GM23338 (cell line): ENCODE results near the gene GNAO1. TPM values are rescaled to one million over a fixed set of nuclear protein-coding genes. Genes with fewer than 3 reads are reported as not detected.

ENCODE experiments used
- ATAC-seq: fragments of 200-7000 bp; cut with Tn5 transposase; 3 replicates; pipeline ENCODE4 v1.9.1; 2020
- DNase-seq: peaks from one replicate; pipeline ENCODE4 v3.0.0-alpha.2; 2015; ENCODE audit warnings: low spot score
- H2AFZ ChIP-seq: fragments of 200-600 bp; sonication (generic); 2 replicates; pipeline ENCODE4 v1.8.0; 2016; ENCODE audit warnings: antibody characterized with exemption, mild to moderate bottlenecking, moderate library complexity
- H3F3A ChIP-seq: fragments of 200-600 bp; sonication (generic); replicated peaks from 2 replicates; pipeline ENCODE4 v1.8.0; 2017; ENCODE audit warnings: antibody characterized with exemption, mixed run types, low read depth
- H3K27ac ChIP-seq: fragments of 200-600 bp; sonication (generic); 2 replicates; pipeline ENCODE4 v1.6.1; 2016; ENCODE audit warnings: low read depth
- H3K27me3 ChIP-seq: fragments of 200-600 bp; sonication (generic); 2 replicates; pipeline ENCODE4 v1.8.0; 2016; ENCODE audit warnings: mild to moderate bottlenecking, mixed run types, moderate library complexity; ENCODE audit not compliant: insufficient read depth
- H3K36me3 ChIP-seq: fragments of 200-600 bp; sonication (generic); 2 replicates; pipeline ENCODE4 v1.8.0; 2016; ENCODE audit warnings: mild to moderate bottlenecking; ENCODE audit not compliant: insufficient read depth
- H3K4me1 ChIP-seq: fragments of 200-600 bp; sonication (generic); 2 replicates; pipeline ENCODE4 v1.8.0; 2016; ENCODE audit warnings: mild to moderate bottlenecking, moderate library complexity; ENCODE audit not compliant: insufficient read depth
- H3K4me2 ChIP-seq: fragments of 200-600 bp; sonication (generic); 2 replicates; pipeline ENCODE4 v1.7.1; 2017; ENCODE audit warnings: mixed run types
- H3K4me3 ChIP-seq: fragments of 200-600 bp; sonication (generic); 2 replicates; pipeline ENCODE4 v1.6.1; 2016; ENCODE audit warnings: mixed run types
- H3K79me2 ChIP-seq: fragments of 200-600 bp; sonication (generic); replicated peaks from 2 replicates; pipeline ENCODE4 v1.8.0; 2017; ENCODE audit warnings: mild to moderate bottlenecking; ENCODE audit not compliant: insufficient read depth
- H3K9me2 ChIP-seq: fragments of 200-600 bp; sonication (generic); 2 replicates; pipeline ENCODE4 v1.8.0; 2017; ENCODE audit not compliant: insufficient read depth
- H4K20me1 ChIP-seq: fragments of 200-600 bp; sonication (generic); replicated peaks from 2 replicates; pipeline ENCODE4 v1.8.0; 2017; ENCODE audit warnings: mild to moderate bottlenecking; ENCODE audit not compliant: insufficient read depth
- H3K27ac Mint-ChIP-seq: 2 replicates; pipeline ENCODE4 v1.8.0; 2020; ENCODE audit warnings: inconsistent platforms, mild to moderate bottlenecking, moderate library complexity, mixed read lengths
- H3K27me3 Mint-ChIP-seq: 3 replicates; pipeline ENCODE4 v1.8.0; 2022; ENCODE audit warnings: low read depth, mild to moderate bottlenecking, moderate library complexity, mixed read lengths, inconsistent platforms; ENCODE audit not compliant: insufficient read depth, poor library complexity
- H3K36me3 Mint-ChIP-seq: 3 replicates; pipeline ENCODE4 v1.8.0; 2021; ENCODE audit warnings: low read depth, mild to moderate bottlenecking, inconsistent platforms, moderate library complexity, mixed read lengths
- H3K4me1 Mint-ChIP-seq: 3 replicates; pipeline ENCODE4 v1.8.0; 2020; ENCODE audit warnings: mild to moderate bottlenecking, inconsistent platforms, mixed read lengths
- H3K4me3 Mint-ChIP-seq: 3 replicates; pipeline ENCODE4 v1.8.0; 2021; ENCODE audit warnings: moderate library complexity, mild to moderate bottlenecking, inconsistent platforms, mixed read lengths
- H3K9me3 Mint-ChIP-seq: 3 replicates; pipeline ENCODE4 v1.8.0; 2020; ENCODE audit warnings: moderate library complexity, mild to moderate bottlenecking, inconsistent platforms, mixed read lengths
- CREB1 ChIP-seq: fragments of 250-450 bp; sonication (Bioruptor Pico); IDR thresholded peaks from 2 replicates; pipeline ENCODE4 v1.5.0; 2020; ENCODE audit warnings: low read depth, mild to moderate bottlenecking, moderate library complexity
- CTCF ChIP-seq, 2 experiments: fragments of 200-600 bp in 1 of 2; sonication (generic) in 1 of 2; conservative IDR thresholded peaks; 2 replicates each; pipeline versions ENCODE4 v1.5.1 to v1.6.1; 2016 to 2017; ENCODE audit warnings: antibody characterized with exemption in 2 of 2, low read depth in 2 of 2, mild to moderate bottlenecking in 2 of 2, moderate library complexity in 1 of 2
- ETS1 ChIP-seq: IDR thresholded peaks from 2 replicates; pipeline ENCODE4 v1.6.1; 2016; ENCODE audit warnings: antibody characterized with exemption
- EZH2 ChIP-seq: fragments of 200-600 bp; sonication (generic); IDR thresholded peaks from one replicate; pipeline ENCODE4 v1.8.0; 2017; ENCODE audit warnings: antibody characterized with exemption, mild to moderate bottlenecking, low read depth; ENCODE audit not compliant: unreplicated experiment
- EZH2phosphoT487 ChIP-seq: fragments of 200-600 bp; sonication (generic); IDR thresholded peaks from one replicate; pipeline ENCODE4 v1.8.1; 2018; ENCODE audit warnings: antibody characterized with exemption; ENCODE audit not compliant: unreplicated experiment
- JUNB ChIP-seq: IDR thresholded peaks from one replicate; pipeline ENCODE4 v1.6.1; 2016; ENCODE audit warnings: antibody characterized with exemption; ENCODE audit not compliant: unreplicated experiment
- NANOG ChIP-seq: IDR thresholded peaks from 2 replicates; pipeline ENCODE4 v1.6.1; 2016; ENCODE audit warnings: antibody characterized with exemption, borderline replicate concordance
- POLR2AphosphoS5 ChIP-seq: IDR thresholded peaks from 2 replicates; pipeline ENCODE4 v1.6.1; 2016; ENCODE audit warnings: antibody characterized with exemption, low read depth
- REST ChIP-seq: IDR thresholded peaks from one replicate; pipeline ENCODE4 v1.6.1; 2018; ENCODE audit warnings: antibody characterized with exemption; ENCODE audit not compliant: unreplicated experiment
- STAT1 ChIP-seq: IDR thresholded peaks from one replicate; pipeline ENCODE4 v1.6.1; 2016; ENCODE audit warnings: antibody characterized with exemption; ENCODE audit not compliant: unreplicated experiment
- ZNF114 ChIP-seq: fragments of 250-450 bp; sonication (Bioruptor Pico); IDR thresholded peaks from 2 replicates; pipeline ENCODE4 v1.5.0; 2020; ENCODE audit warnings: mild to moderate bottlenecking, moderate library complexity
- ZNF331 ChIP-seq: fragments of 250-450 bp; sonication (Bioruptor Pico); IDR thresholded peaks from 2 replicates; pipeline ENCODE4 v1.5.0; 2020; ENCODE audit warnings: low read depth, mild to moderate bottlenecking, moderate library complexity
- ZNF462 ChIP-seq: fragments of 250-450 bp; sonication (Bioruptor Pico); IDR thresholded peaks from 2 replicates; pipeline ENCODE4 v1.5.0; 2020; ENCODE audit warnings: mild to moderate bottlenecking, moderate library complexity
- polyA plus RNA-seq: library from polyadenylated mRNA; unstranded; fragments of >200 nt; fragmentation: Nextera tagmentation; extraction: Ambion mirVana; gene quantifications from 2 replicates; pipeline ENCODE4 v1.2.1, GENCODE V29; 2016
- total RNA-seq: library from RNA; depleted of rRNA; stranded (reverse); fragments of >200 nt; shearing (Covaris generic); gene quantifications from 2 replicates; pipeline ENCODE4 v1.2.3, GENCODE V29; 2014

Gene GNAO1
- total and polyA plus RNA-seq, 2 experiments from 2014 or later = 6.5 to 24.8 TPM

GRCh38 chr16:56382459-56382858 lies 191.2 kb downstream of the GNAO1 start:
- peaks cover 17% of the 10 kb centered on the region for H3K36me3 ChIP-seq
- no peaks in the 10 kb centered on the region for H3K79me2 ChIP-seq
- Mint-ChIP-seq H3K27me3 (no peaks in the 10 kb centered on the region), H3K9me3 (peaks cover 33% of the 10 kb centered on the region), H3K4me3 (no peak overlapping the region), H3K27ac (no peak overlapping the region), H3K36me3 (peaks cover 72% of the 10 kb centered on the region), H3K4me1 (no peaks in the 10 kb centered on the region)
- TF ChIP-seq REST = no peak
- TF ChIP-seq CREB1 (CRISPR knock-in tag) = no peak
- no peak for TF ChIP-seq EZH2phosphoT487
- TF ChIP-seq ZNF331 = no peak
- TF ChIP-seq JUNB = no peak
- TF ChIP-seq ETS1 = no peak
- no peak for TF ChIP-seq STAT1
- no peak for TF ChIP-seq CTCF (conservative IDR thresholded peaks at IDR 0.05; ENCODE audit: low read depth in 2 of 2)
- no peak for TF ChIP-seq EZH2
- TF ChIP-seq POLR2AphosphoS5 = no peak
- no peak for TF ChIP-seq ZNF462
- TF ChIP-seq ZNF114 (CRISPR knock-in tag) = no peak
- no peak for TF ChIP-seq NANOG
- no peak overlapping the region for H3K27ac ChIP-seq
- H3F3A ChIP-seq = no peaks in the 10 kb centered on the region
- H2AFZ ChIP-seq = no peak overlapping the region
- no peaks in the 10 kb centered on the region for H4K20me1 ChIP-seq
- H3K4me3 ChIP-seq = no peak overlapping the region
- no peaks in the 10 kb centered on the region for H3K4me1 ChIP-seq
- DNase-seq (no peak), ATAC-seq (no peak)
- no peaks in the 10 kb centered on the region for H3K27me3 ChIP-seq
- 0 out of 2 replicates have a peak, but pooled peaks cover 3% of the 10 kb centered on the region for H3K9me2 ChIP-seq
- H3K4me2 ChIP-seq = no peak overlapping the region
